DMS79 (cell line): ENCODE data around the gene OR7A17.

Source experiments
- DNase-seq: peaks from one replicate; lab custom pipeline; 2025; lab: John Stamatoyannopoulos, UW

The OR7A17 gene

DNA sequence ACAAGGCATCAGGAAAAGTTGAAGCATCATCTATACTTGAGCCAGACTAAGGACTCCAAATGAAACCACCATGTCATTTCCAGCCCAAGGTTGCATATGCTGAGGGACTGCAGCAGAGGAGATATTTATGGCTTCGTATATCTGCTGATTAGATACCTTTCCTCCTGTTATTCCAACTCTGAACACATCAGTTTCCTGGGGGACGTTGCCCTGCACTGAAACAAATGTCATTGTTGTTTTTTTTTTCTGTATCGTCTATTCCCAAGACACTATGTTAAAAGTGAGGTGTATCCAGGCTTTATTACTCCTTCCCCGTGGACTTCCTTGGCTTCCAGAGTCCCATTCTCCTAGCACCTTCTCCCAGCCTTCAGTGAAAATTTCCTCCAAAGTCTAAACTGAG lies at the start of gene OR7A17:
Gene OR7A17 (minus strand): TSS at position 101 of the 400 bp plus-strand sequence. CDS start 4,777 bp downstream, outside the sequence.
- DNase-seq, result no peak

GRCh38 chr19:14933506-14933905 lies 47.6 kb upstream of the OR7A17 start:
- no peak for DNase-seq

DNA sequence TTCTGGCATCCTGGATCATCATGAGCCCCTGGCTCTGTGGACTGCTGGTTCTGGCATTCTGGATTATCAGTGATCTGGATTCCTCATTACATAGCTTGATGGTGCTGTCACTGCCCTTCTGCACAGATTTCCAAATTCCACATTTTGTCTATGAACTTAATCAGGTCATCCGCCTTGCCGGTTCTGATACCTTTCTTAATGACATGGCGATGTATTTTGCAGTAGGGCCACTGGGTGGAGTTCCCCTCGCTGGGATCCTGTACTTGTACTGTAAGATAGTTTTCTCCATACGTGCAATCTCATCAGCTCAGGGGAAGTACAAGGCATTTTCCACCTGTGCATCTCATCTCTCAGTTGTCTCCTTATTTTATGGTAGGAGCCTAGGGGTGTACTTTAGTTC lies 30.9 kb upstream of the OR7A17 start:
- no peak for DNase-seq

- DNase-seq, result no peak
Measured at GRCh38 chr19:14915116-14915515, 29.2 kb upstream of the OR7A17 start.

DNA sequence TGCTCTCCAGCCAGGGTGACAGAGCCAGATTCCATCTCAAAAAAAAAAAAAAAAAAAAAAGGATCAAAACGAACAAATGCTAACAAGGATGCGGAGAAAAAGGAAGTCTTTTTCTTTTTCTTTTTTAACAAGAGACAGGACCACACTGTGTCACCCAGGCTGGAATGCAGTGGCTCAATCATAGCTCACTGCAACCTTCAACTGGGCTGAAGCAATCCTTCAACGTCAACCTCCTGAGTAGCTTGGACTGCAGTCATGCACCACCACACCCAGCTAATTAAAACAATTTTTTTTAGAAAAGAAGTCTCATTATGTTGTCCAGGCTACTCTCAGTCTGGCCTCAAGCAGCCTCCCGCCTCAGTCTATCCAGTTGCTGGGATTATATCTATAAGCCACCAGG lies 20.8 kb upstream of the OR7A17 start:
- DNase-seq, result no peak

DNA sequence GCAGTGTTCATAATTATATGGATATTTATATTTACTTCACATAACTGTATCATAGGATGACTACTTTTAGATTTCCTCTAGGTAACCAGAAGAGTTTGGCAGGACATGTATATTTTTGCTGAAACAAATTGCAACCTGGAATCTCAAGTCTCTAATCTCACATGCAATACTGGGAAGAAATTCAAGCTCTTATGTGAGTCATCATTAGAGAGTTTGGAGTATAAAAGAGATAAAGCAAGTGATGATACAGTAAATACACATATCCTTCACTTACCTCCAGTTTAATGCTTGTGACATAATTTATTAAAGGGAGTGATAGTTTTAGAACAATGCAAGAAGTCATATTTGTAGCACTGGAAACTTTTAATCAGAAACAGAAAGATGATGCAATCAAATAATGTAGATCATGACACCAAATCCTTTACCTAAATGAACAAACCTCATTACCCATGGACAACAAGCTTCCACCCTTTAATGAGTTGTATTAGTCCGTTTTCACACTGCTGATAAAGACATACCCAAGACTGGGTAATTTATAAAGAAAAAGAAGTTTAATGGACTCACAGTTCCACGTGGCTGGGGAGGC lies 15.8 kb upstream of the OR7A17 start:
- no peak for DNase-seq

GRCh38 chr19:14890643-14891379 lies 4.9 kb upstream of the OR7A17 start:
- no peak for DNase-seq

- DNase-seq, result no peak
Measured at GRCh38 chr19:14889994-14890642, 4.2 kb upstream of the OR7A17 start.

DNA sequence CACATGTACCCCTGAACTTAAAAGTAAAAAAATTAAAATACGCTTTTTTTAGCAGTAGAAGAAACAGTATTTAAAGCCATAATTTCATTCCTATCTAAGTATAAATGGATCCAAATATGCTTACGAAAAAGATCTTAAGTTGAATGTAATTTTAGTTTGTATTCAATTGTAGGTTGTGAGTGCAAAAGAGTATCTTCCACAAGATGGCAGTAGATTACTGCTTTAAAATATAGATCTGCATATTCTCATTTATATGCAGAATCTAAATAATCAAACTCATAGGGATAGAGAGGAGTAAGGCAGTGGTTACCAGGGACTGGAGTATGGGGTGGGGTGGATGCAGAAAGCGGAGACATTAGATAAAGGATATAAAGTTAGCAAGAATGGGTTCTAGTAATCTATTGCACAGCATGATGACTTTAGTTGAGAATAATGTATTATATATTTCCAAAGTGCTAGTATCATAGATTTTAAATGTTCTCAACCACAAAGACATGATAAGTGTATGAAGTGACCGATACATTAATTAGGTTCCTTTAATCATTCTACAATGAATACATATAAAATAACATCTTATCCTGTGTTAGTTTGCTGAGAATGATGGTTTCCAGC lies 14.2 kb downstream of the OR7A17 start:
- no peak for DNase-seq

- no peak for DNase-seq
Measured at GRCh38 chr19:14868497-14868896, 17.4 kb downstream of the OR7A17 start.

GRCh38 chr19:14848822-14849221 lies 37.1 kb downstream of the OR7A17 start, which contains the start of gene OR7A10:
OR7A10 (minus strand) TSS chr19:14848922; CDS start chr19:14841877, 7,045 bp downstream.
- no peak for DNase-seq

DNA sequence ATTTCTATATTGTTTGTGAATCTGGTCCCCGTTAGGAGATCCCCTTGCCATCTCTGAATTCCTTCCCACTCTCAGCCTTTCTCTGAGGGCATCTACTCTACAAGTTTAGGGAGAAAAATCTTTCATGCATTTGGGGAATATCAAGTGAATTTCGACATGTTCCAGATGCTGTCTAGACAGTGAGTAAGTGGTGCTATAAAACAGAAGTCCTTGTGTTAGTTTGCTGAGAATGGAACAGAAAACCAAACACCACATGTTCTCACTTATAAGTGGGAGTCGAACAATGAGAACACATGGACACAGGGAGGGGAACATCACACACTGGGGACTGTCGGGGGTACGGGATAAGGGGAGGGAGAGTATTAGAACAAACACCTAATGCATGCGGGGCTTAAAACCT lies 42.4 kb downstream of the OR7A17 start:
- DNase-seq, result no peak

DNA sequence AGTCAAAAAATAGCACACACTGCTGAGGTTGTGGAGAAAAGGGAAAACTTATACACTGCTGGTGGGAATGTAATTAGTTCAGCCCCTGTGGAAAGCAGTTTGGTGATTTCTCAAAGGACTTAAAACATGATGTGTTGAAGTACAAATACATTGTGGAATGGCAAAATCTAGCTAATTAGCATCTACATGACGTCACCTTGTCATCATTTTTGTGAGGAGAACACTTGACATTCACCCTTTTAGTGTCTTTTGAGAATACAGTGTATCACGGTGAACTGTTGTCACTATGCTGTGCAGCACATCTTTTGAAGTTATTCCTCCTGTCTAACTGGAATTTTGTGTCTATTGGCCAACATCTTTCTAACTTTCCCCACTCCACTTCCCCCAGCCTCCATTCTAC lies 42.8 kb downstream of the OR7A17 start:
- no peak for DNase-seq

DNA sequence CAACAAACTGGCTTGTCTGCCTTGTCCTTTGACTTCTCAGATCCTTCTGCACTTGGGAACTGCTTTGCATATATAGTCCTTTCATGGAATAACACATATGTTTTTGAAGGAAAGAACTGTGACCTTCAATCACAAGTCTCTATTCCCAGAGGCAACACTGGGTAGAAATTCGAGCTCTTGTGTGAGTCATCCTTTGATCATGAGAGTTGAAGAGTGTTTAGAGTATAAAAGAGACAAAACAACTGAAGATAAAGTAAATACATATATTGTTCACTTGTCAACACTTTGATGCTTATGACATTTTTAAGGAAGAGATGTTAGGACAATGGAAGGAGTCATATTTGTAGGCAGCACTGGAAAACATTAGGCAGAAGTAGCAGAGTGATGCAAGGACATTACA lies 45.7 kb downstream of the OR7A17 start:
- DNase-seq, result no peak

DNA sequence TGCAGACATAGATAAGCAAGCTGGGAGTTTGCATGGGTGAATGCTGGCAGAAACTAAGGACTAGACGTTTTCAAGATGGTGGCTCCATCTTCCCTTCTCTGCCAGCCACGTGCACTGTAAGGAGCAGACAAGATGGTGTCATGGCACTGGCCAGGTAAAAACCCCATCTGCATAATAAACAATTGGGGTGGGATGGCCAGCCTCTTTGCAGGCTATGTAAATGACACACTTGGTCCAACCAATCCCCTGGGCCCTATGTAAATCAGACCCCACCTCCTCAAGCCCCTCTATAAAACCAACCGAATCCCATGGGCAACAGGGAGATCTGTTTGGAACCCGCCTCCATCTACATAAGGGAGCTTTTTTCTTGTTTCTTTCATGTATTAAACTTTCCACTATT lies 48.5 kb downstream of the OR7A17 start:
- DNase-seq, result no peak

DNA sequence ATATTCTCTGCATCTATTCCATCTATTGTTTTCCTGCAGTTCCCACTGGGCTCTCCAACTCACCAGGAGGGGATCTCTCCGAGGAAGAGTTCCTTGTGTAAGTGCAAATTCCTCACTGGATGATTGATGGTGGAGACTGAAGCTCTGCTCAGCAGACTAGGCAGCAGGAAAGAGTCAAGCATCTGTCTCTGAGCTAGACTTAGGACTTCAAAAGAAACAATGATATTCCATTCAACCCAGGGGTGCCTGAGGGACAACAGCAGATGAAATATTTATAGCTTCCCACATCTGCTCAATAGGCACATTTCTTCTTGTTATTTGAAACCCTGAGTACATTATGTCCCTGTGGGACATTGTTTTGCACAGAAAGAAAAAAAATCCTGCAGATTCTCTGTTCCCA lies 50.9 kb downstream of the OR7A17 start, which contains the start of the genes OR7A5 and OR7C1:
Gene OR7A5 (minus strand): TSS at position 175 of the 400 bp plus-strand sequence. CDS start 6,944 bp downstream, outside the sequence.
Gene OR7C1 (minus strand): TSS at position 175 of the 400 bp plus-strand sequence. CDS start 35,049 bp downstream, outside the sequence.
- no peak for DNase-seq

DNA sequence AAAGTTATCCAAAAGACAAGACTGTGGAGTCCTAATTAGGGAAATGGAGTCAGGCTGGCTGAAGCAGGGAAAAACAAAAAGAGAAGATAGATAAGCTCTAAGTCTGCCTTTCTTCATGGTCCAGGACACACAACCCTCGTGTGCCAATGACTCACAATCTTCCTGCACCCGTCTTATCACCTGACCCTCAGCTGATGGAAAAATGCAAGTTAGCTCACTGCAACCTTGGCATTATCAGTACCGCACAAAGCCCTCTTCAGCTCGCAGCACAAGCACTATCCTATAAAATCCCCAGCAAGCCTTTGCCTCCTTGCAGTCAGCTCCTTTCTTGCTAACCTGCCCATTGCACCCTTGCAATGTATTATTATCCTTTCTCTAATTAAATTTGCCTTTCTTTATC lies 55.2 kb downstream of the OR7A17 start:
- no peak for DNase-seq
